GM23338 (cell line): ENCODE data around the gene CDK16. TPM values are rescaled to one million over a fixed set of nuclear protein-coding genes. Genes with fewer than 3 reads are reported as not detected.
A peak's percentile ranks its signal among the peaks of the same experiment; 100 is the strongest.

Experiments used
- ATAC-seq: fragments of 200-7000 bp; cut with Tn5 transposase; 3 replicates; pipeline ENCODE4 v1.9.1; 2020
- DNase-seq: peaks from one replicate; pipeline ENCODE4 v3.0.0-alpha.2; 2015; ENCODE audit warnings: low spot score
- H2AFZ ChIP-seq: fragments of 200-600 bp; sonication (generic); 2 replicates; pipeline ENCODE4 v1.8.0; 2016; ENCODE audit warnings: antibody characterized with exemption, mild to moderate bottlenecking, moderate library complexity
- H3F3A ChIP-seq: fragments of 200-600 bp; sonication (generic); replicated peaks from 2 replicates; pipeline ENCODE4 v1.8.0; 2017; ENCODE audit warnings: antibody characterized with exemption, mixed run types, low read depth
- H3K27ac ChIP-seq: fragments of 200-600 bp; sonication (generic); 2 replicates; pipeline ENCODE4 v1.6.1; 2016; ENCODE audit warnings: low read depth
- H3K27me3 ChIP-seq: fragments of 200-600 bp; sonication (generic); 2 replicates; pipeline ENCODE4 v1.8.0; 2016; ENCODE audit warnings: mild to moderate bottlenecking, mixed run types, moderate library complexity; ENCODE audit not compliant: insufficient read depth
- H3K36me3 ChIP-seq: fragments of 200-600 bp; sonication (generic); 2 replicates; pipeline ENCODE4 v1.8.0; 2016; ENCODE audit warnings: mild to moderate bottlenecking; ENCODE audit not compliant: insufficient read depth
- H3K4me1 ChIP-seq: fragments of 200-600 bp; sonication (generic); 2 replicates; pipeline ENCODE4 v1.8.0; 2016; ENCODE audit warnings: mild to moderate bottlenecking, moderate library complexity; ENCODE audit not compliant: insufficient read depth
- H3K4me2 ChIP-seq: fragments of 200-600 bp; sonication (generic); 2 replicates; pipeline ENCODE4 v1.7.1; 2017; ENCODE audit warnings: mixed run types
- H3K4me3 ChIP-seq: fragments of 200-600 bp; sonication (generic); 2 replicates; pipeline ENCODE4 v1.6.1; 2016; ENCODE audit warnings: mixed run types
- H3K79me2 ChIP-seq: fragments of 200-600 bp; sonication (generic); replicated peaks from 2 replicates; pipeline ENCODE4 v1.8.0; 2017; ENCODE audit warnings: mild to moderate bottlenecking; ENCODE audit not compliant: insufficient read depth
- H3K9me2 ChIP-seq: fragments of 200-600 bp; sonication (generic); 2 replicates; pipeline ENCODE4 v1.8.0; 2017; ENCODE audit not compliant: insufficient read depth
- H4K20me1 ChIP-seq: fragments of 200-600 bp; sonication (generic); replicated peaks from 2 replicates; pipeline ENCODE4 v1.8.0; 2017; ENCODE audit warnings: mild to moderate bottlenecking; ENCODE audit not compliant: insufficient read depth
- H3K27ac Mint-ChIP-seq: 2 replicates; pipeline ENCODE4 v1.8.0; 2020; ENCODE audit warnings: inconsistent platforms, mild to moderate bottlenecking, moderate library complexity, mixed read lengths
- H3K27me3 Mint-ChIP-seq: 3 replicates; pipeline ENCODE4 v1.8.0; 2022; ENCODE audit warnings: low read depth, mild to moderate bottlenecking, moderate library complexity, mixed read lengths, inconsistent platforms; ENCODE audit not compliant: insufficient read depth, poor library complexity
- H3K36me3 Mint-ChIP-seq: 3 replicates; pipeline ENCODE4 v1.8.0; 2021; ENCODE audit warnings: low read depth, mild to moderate bottlenecking, inconsistent platforms, moderate library complexity, mixed read lengths
- H3K4me1 Mint-ChIP-seq: 3 replicates; pipeline ENCODE4 v1.8.0; 2020; ENCODE audit warnings: mild to moderate bottlenecking, inconsistent platforms, mixed read lengths
- H3K4me3 Mint-ChIP-seq: 3 replicates; pipeline ENCODE4 v1.8.0; 2021; ENCODE audit warnings: moderate library complexity, mild to moderate bottlenecking, inconsistent platforms, mixed read lengths
- H3K9me3 Mint-ChIP-seq: 3 replicates; pipeline ENCODE4 v1.8.0; 2020; ENCODE audit warnings: moderate library complexity, mild to moderate bottlenecking, inconsistent platforms, mixed read lengths
- CREB1 ChIP-seq: fragments of 250-450 bp; sonication (Bioruptor Pico); IDR thresholded peaks from 2 replicates; pipeline ENCODE4 v1.5.0; 2020; ENCODE audit warnings: low read depth, mild to moderate bottlenecking, moderate library complexity
- CTCF ChIP-seq, 2 experiments: fragments of 200-600 bp in 1 of 2; sonication (generic) in 1 of 2; conservative IDR thresholded peaks; 2 replicates each; pipeline versions ENCODE4 v1.5.1 to v1.6.1; 2016 to 2017; ENCODE audit warnings: antibody characterized with exemption in 2 of 2, low read depth in 2 of 2, mild to moderate bottlenecking in 2 of 2, moderate library complexity in 1 of 2
- EZH2phosphoT487 ChIP-seq: fragments of 200-600 bp; sonication (generic); IDR thresholded peaks from one replicate; pipeline ENCODE4 v1.8.1; 2018; ENCODE audit warnings: antibody characterized with exemption; ENCODE audit not compliant: unreplicated experiment
- JUNB ChIP-seq: IDR thresholded peaks from one replicate; pipeline ENCODE4 v1.6.1; 2016; ENCODE audit warnings: antibody characterized with exemption; ENCODE audit not compliant: unreplicated experiment
- NANOG ChIP-seq: IDR thresholded peaks from 2 replicates; pipeline ENCODE4 v1.6.1; 2016; ENCODE audit warnings: antibody characterized with exemption, borderline replicate concordance
- POLR2AphosphoS5 ChIP-seq: IDR thresholded peaks from 2 replicates; pipeline ENCODE4 v1.6.1; 2016; ENCODE audit warnings: antibody characterized with exemption, low read depth
- REST ChIP-seq: IDR thresholded peaks from one replicate; pipeline ENCODE4 v1.6.1; 2018; ENCODE audit warnings: antibody characterized with exemption; ENCODE audit not compliant: unreplicated experiment
- ZNF114 ChIP-seq: fragments of 250-450 bp; sonication (Bioruptor Pico); IDR thresholded peaks from 2 replicates; pipeline ENCODE4 v1.5.0; 2020; ENCODE audit warnings: mild to moderate bottlenecking, moderate library complexity
- ZNF331 ChIP-seq: fragments of 250-450 bp; sonication (Bioruptor Pico); IDR thresholded peaks from 2 replicates; pipeline ENCODE4 v1.5.0; 2020; ENCODE audit warnings: low read depth, mild to moderate bottlenecking, moderate library complexity
- polyA plus RNA-seq: library from polyadenylated mRNA; unstranded; fragments of >200 nt; fragmentation: Nextera tagmentation; extraction: Ambion mirVana; gene quantifications from 2 replicates; pipeline ENCODE4 v1.2.1, GENCODE V29; 2016
- total RNA-seq: library from RNA; depleted of rRNA; stranded (reverse); fragments of >200 nt; shearing (Covaris generic); gene quantifications from 2 replicates; pipeline ENCODE4 v1.2.3, GENCODE V29; 2014

CDK16 gene
- total and polyA plus RNA-seq, 2 experiments from 2014 or later, result 58.9 to 158 TPM

GRCh38 chrX:47233333-47234113 is 15.0 kb downstream of the CDK16 start:
- Histone ChIP-seq H4K20me1 (no peaks in the 10 kb centered on the region), H2AFZ (no peak overlapping the region), H3K27ac (peak overlapping the region; percentile 98), H3K27me3 (no peaks in the 10 kb centered on the region), H3F3A (no peaks in the 10 kb centered on the region), H3K36me3 (no peaks in the 10 kb centered on the region), H3K4me1 (peaks cover 4% of the 10 kb centered on the region), H3K79me2 (peaks cover 48% of the 10 kb centered on the region), H3K4me2 (peak overlapping the region; percentile 78), H3K9me2 (no peaks in the 10 kb centered on the region), H3K4me3 (peak overlapping the region; percentile 59)
- Mint-ChIP-seq H3K27ac (peak overlapping the region; percentile 100), H3K4me3 (peak overlapping the region; percentile 93), H3K36me3 (peaks cover 5% of the 10 kb centered on the region; the same call in 2 of the 3 replicates), H3K9me3 (no peaks in the 10 kb centered on the region; the same call in 1 of the 3 replicates), H3K4me1 (peaks cover 10% of the 10 kb centered on the region; the same call in 2 of the 3 replicates), H3K27me3 (peaks cover 4% of the 10 kb centered on the region)
- TF ChIP-seq CTCF (conservative IDR thresholded peaks at IDR 0.05; ENCODE audit: low read depth in 2 of 2), result no peak
- TF ChIP-seq POLR2AphosphoS5, result peak; percentile 29; the same call in 1 of the 2 replicates
- no peak for TF ChIP-seq JUNB
- TF ChIP-seq EZH2phosphoT487, result no peak
- peak; percentile 92 for TF ChIP-seq CREB1
- peak; percentile 96 for DNase-seq
- peak; percentile 82 for ATAC-seq

GRCh38 chrX:47234583-47234982 is 16.1 kb downstream of the CDK16 start:
- Mint-ChIP-seq H3K4me1 (peaks cover 10% of the 10 kb centered on the region; the same call in 2 of the 3 replicates), H3K36me3 (peaks cover 2% of the 10 kb centered on the region; the same call in 2 of the 3 replicates), H3K4me3 (peak overlapping the region; percentile 93), H3K27ac (peak overlapping the region; percentile 100), H3K27me3 (peaks cover 6% of the 10 kb centered on the region), H3K9me3 (no peaks in the 10 kb centered on the region; the same call in 1 of the 3 replicates)
- Histone ChIP-seq H3K27ac (peak overlapping the region; percentile 96; the same call in 1 of the 2 replicates), H3K4me3 (peak overlapping the region; percentile 59), H3F3A (no peaks in the 10 kb centered on the region), H2AFZ (no peak overlapping the region), H3K4me1 (peaks cover 4% of the 10 kb centered on the region), H3K27me3 (no peaks in the 10 kb centered on the region), H3K9me2 (no peaks in the 10 kb centered on the region), H3K79me2 (peaks cover 50% of the 10 kb centered on the region), H4K20me1 (no peaks in the 10 kb centered on the region), H3K36me3 (no peaks in the 10 kb centered on the region), H3K4me2 (peak overlapping the region; percentile 78)
- TF ChIP-seq ZNF331 (CRISPR knock-in tag) (no peak), NANOG (no peak), EZH2phosphoT487 (no peak), CREB1 (no peak), CTCF (conservative IDR thresholded peaks at IDR 0.05; ENCODE audit: low read depth in 2 of 2) (no peak), REST (no peak), POLR2AphosphoS5 (no peak), JUNB (no peak), ZNF114 (no peak)
- ATAC-seq, result no peak
- DNase-seq, result no peak
